Uterus (tissue), 4 donors: ENCODE data around the gene SPRY4. TPM values are rescaled to one million over a fixed set of nuclear protein-coding genes. Genes with fewer than 3 reads are reported as not detected.

Source experiments
- DNase-seq, 2 donors: peaks; one replicate each; pipeline ENCODE4 v3.0.0-alpha.2; 2019 to 2020
- H3K27ac ChIP-seq, 2 donors: fragments of 200-600 bp; sonication (generic); 1 replicate in 1 of 2; 2 replicates in 1 of 2; pipeline ENCODE4 v1.5.1; 2016 to 2018
- H3K27me3 ChIP-seq, 2 donors: fragments of 200-600 bp; sonication (generic); one replicate each; pipeline ENCODE4 v1.5.1; 2018 to 2019; ENCODE audit warnings: control low read depth in 1 of 2
- H3K36me3 ChIP-seq, 2 donors: fragments of 200-600 bp; sonication (generic); one replicate each; pipeline ENCODE4 v1.5.1; 2019; ENCODE audit warnings: control low read depth in 1 of 2
- H3K4me1 ChIP-seq, 2 donors: fragments of 200-600 bp; sonication (generic); one replicate each; pipeline ENCODE4 v1.5.1; 2018 to 2019; ENCODE audit warnings: control low read depth in 1 of 2
- H3K4me3 ChIP-seq, 2 donors: fragments of 200-600 bp; sonication (generic); 1 replicate in 1 of 2; 2 replicates in 1 of 2; pipeline ENCODE4 v1.5.1; 2018 to 2019; ENCODE audit warnings: mild to moderate bottlenecking in 1 of 2
- H3K9me3 ChIP-seq, 2 donors: fragments of 200-600 bp; sonication (generic); one replicate each; pipeline ENCODE4 v1.5.1; 2019; ENCODE audit warnings: control low read depth in 1 of 2
- CTCF ChIP-seq, 4 experiments: fragments of 200-600 bp in 2 of 4; fragments of 450-650 bp in 2 of 4; sonication (generic) in 2 of 4; IDR thresholded peaks; one replicate each; pipeline ENCODE4 v1.5.1; 2016 to 2019; ENCODE audit warnings: antibody characterized with exemption in 4 of 4, mild to moderate bottlenecking in 2 of 4, moderate library complexity in 1 of 4
- POLR2A ChIP-seq, 2 donors: fragments of 450-650 bp; IDR thresholded peaks; one replicate each; pipeline ENCODE4 v1.6.1; 2016; ENCODE audit warnings: antibody characterized with exemption in 2 of 2, mild to moderate bottlenecking in 1 of 2, moderate library complexity in 1 of 2
- intact Hi-C: fragments of 100-400 bp; cut with DNase I; formaldehyde crosslinking; loops from one replicate; pipeline ENCODE4 v1.15.1; 2023; ENCODE audit warnings: low total_unique reads
- total RNA-seq, 4 donors: library from RNA; depleted of rRNA in 3 of 4; stranded (reverse); fragments of >200 nt in 3 of 4; gene quantifications; one replicate each; pipeline versions ENCODE4 v1.1.0 to v1.2.4, GENCODE V29; 2014 to 2023
- donor health status: DM: yes; HTN: yes; CAD: no.

SPRY4 gene
- total RNA-seq, 4 donors from 2014 or later = 3.1 to 14.3 (median 12.1) TPM

DNA sequence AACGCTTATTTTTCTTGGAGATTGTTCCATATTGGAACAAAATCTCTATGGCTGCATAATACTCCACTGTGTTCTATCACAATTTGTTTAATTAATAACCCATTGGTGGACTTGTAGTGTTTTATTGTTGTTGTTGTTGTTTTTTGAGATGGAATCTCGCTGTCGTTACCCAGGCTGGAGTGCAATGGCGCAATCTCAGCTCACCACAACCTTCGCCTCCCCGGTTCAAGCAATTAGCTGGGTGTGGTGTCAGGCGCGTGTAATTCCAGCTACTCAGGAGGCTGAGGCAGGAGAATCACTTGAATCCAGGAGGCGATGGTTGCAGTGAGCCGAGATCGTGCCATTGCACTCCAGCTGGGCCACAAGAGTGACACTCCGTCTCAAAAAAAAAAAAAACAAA is 38.7 kb downstream of the SPRY4 start:
- no peaks in the 10 kb centered on the region for H3K4me1 ChIP-seq
- H3K9me3 ChIP-seq = no peaks in the 10 kb centered on the region
- no peak overlapping the region for H3K27ac ChIP-seq
- no peak overlapping the region for H3K4me3 ChIP-seq
- H3K36me3 ChIP-seq = no peaks in the 10 kb centered on the region
- H3K27me3 ChIP-seq = no peaks in the 10 kb centered on the region
- no peak for DNase-seq
- intact Hi-C loops = no loop called here
- TF ChIP-seq CTCF (IDR thresholded peaks at IDR 0.05) (no peak), POLR2A (IDR thresholded peaks at IDR 0.05) (no peak)

- DNase-seq = no peak
- TF ChIP-seq POLR2A (IDR thresholded peaks at IDR 0.05) (no peak), CTCF (IDR thresholded peaks at IDR 0.05) (no peak)
- Histone ChIP-seq H3K36me3 (no peaks in the 10 kb centered on the region), H3K4me1 (no peaks in the 10 kb centered on the region), H3K4me3 (no peak overlapping the region), H3K27me3 (no peaks in the 10 kb centered on the region), H3K9me3 (no peaks in the 10 kb centered on the region), H3K27ac (no peak overlapping the region)
- intact Hi-C loops = no loop called here
Observed at GRCh38 chr5:142283304-142283703, 41.5 kb downstream of the SPRY4 start.

- intact Hi-C loops = no loop called here
Observed at GRCh38 chr5:142281966-142282365, 42.9 kb downstream of the SPRY4 start.

DNA sequence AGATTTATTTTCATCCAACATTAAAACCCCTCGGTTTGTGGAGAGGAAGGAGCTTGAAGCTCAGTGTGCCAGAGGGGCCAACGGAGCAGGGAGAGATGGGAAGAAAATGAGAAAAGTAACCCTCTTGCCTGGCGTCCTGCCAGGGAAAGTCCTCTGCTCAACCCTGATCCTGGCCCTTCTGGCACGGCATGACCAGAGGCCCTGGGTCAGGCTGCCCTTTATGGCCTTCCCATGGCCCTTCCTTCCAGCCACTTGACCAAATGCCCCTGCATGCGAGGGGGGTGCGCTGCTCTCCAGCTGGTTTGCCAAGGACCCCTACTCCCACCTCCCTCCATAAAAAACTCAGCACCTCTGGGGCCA is 43.8 kb downstream of the SPRY4 start:
- intact Hi-C loops = no loop called here
- peak overlapping the region; percentile 55 to 61 for H3K27ac ChIP-seq
- no peaks in the 10 kb centered on the region for H3K36me3 ChIP-seq
- no peaks in the 10 kb centered on the region for H3K27me3 ChIP-seq
- no peak for TF ChIP-seq POLR2A (IDR thresholded peaks at IDR 0.05)
- TF ChIP-seq CTCF (IDR thresholded peaks at IDR 0.05) = no peak
- H3K9me3 ChIP-seq = no peaks in the 10 kb centered on the region
- no peaks in the 10 kb centered on the region for H3K4me1 ChIP-seq
- peak in 1 of 2 donors; percentile 28 for DNase-seq
- no peak overlapping the region for H3K4me3 ChIP-seq

More at GRCh38 chr5:142281966-142282365, 42.9 kb downstream of the SPRY4 start:
- Histone ChIP-seq H3K4me3 (no peak overlapping the region), H3K36me3 (no peaks in the 10 kb centered on the region), H3K9me3 (no peaks in the 10 kb centered on the region), H3K4me1 (no peaks in the 10 kb centered on the region), H3K27me3 (no peaks in the 10 kb centered on the region), H3K27ac (no peak overlapping the region)
- no peak for DNase-seq
- no peak for TF ChIP-seq POLR2A (IDR thresholded peaks at IDR 0.05)
- no peak for TF ChIP-seq CTCF (IDR thresholded peaks at IDR 0.05)

DNA sequence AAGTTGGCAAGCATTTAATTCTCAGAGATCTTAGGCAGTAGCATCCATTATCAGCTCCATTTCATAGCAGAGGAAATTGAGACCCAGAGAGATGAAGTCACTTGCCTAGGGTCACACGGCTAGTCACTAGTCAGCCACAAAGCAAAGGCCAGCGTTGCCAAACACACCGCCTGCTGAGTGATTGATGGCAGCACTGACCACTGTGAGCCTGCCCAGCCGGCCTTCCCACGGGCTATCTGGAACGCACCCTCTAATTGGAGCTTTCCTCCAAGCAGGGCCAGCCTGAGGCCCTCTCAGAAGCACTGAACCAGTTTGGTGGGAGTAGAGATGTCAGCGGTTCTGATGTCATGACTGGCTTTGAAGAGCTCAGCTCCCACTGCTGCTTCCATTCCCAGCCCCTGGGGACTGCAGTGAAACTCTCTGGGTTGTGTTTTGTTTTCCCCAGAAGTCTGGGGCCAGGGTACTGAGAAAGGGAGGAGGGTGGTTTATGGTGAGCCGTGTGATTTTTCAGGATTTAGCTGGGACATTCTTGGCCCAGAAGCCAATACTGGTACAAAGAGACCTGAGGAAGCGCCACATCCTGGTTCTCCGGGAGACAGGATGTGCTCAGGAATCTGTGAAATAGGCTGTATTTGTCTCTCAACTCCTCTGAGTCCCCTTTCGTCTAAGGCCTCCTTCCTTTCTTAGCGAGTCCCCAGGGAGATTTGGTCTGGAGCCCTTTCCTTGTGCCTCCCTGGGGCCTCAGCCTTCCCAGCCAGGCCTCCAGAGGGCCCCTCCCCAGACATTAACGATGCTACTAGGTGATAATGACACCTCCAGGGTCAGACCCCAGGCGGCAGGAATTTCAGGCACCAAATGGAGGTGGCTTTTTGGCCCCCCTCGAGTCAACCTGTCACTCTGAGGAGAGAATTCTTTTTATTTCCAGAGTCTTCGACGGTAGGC is 44.5 kb downstream of the SPRY4 start:
- intact Hi-C loops = no loop called here

More for the DNA sequence above, 44.5 kb downstream of the SPRY4 start:
- H3K36me3 ChIP-seq = no peaks in the 10 kb centered on the region
- DNase-seq = peak; percentile 35 to 58
- H3K27me3 ChIP-seq = no peaks in the 10 kb centered on the region
- TF ChIP-seq POLR2A (IDR thresholded peaks at IDR 0.05) (no peak), CTCF (IDR thresholded peaks at IDR 0.05) (no peak)
- H3K4me3 ChIP-seq = no peak overlapping the region
- no peaks in the 10 kb centered on the region for H3K4me1 ChIP-seq
- no peaks in the 10 kb centered on the region for H3K9me3 ChIP-seq
- peak overlapping the region; percentile 55 to 61 for H3K27ac ChIP-seq
